Smooth muscle cell (in vitro differentiated cells): Measurements from ENCODE around the gene CLDND1. TPM values are rescaled to one million over a fixed set of nuclear protein-coding genes. Genes with fewer than 3 reads are reported as not detected.

Experiments
- DNase-seq: peaks from one replicate; lab custom pipeline; 2025; ENCODE audit not compliant: unreplicated experiment; lab: John Stamatoyannopoulos, UW
- H2AFZ ChIP-seq: fragments of 200-600 bp; sonication (generic); 2 replicates; pipeline ENCODE4 v1.6.0; 2016; ENCODE audit warnings: antibody characterized with exemption, low read depth, mild to moderate bottlenecking
- H3F3A ChIP-seq: fragments of 200-600 bp; sonication (generic); 2 replicates; pipeline ENCODE4 v1.6.0; 2017; ENCODE audit warnings: antibody characterized with exemption, low read depth
- H3K27ac ChIP-seq: fragments of 200-600 bp; sonication (generic); 2 replicates; pipeline ENCODE4 v1.5.1; 2016; ENCODE audit warnings: low read depth, mild to moderate bottlenecking
- H3K27me3 ChIP-seq: fragments of 200-600 bp; sonication (generic); 2 replicates; pipeline ENCODE4 v1.6.1; 2016; ENCODE audit warnings: low read depth, mild to moderate bottlenecking
- H3K36me3 ChIP-seq: fragments of 200-600 bp; sonication (generic); 2 replicates; pipeline ENCODE4 v1.5.1; 2016; ENCODE audit warnings: low read depth
- H3K4me1 ChIP-seq: fragments of 200-600 bp; sonication (generic); 2 replicates; pipeline ENCODE4 v1.5.1; 2016; ENCODE audit warnings: low read depth
- H3K4me2 ChIP-seq: fragments of 200-600 bp; sonication (generic); 2 replicates; pipeline ENCODE4 v1.6.0; 2016; ENCODE audit warnings: mild to moderate bottlenecking
- H3K4me3 ChIP-seq: fragments of 200-600 bp; sonication (generic); 2 replicates; pipeline ENCODE4 v1.5.1; 2016; ENCODE audit warnings: mild to moderate bottlenecking
- H3K79me2 ChIP-seq: fragments of 200-600 bp; sonication (generic); 2 replicates; pipeline ENCODE4 v1.6.0; 2016; ENCODE audit warnings: low read depth, mild to moderate bottlenecking
- H3K9ac ChIP-seq: fragments of 200-600 bp; sonication (generic); 2 replicates; pipeline ENCODE4 v1.6.0; 2016; ENCODE audit warnings: low read depth
- H3K9me3 ChIP-seq: fragments of 200-600 bp; sonication (generic); replicated peaks from 2 replicates; pipeline ENCODE4 v1.5.1; 2016; ENCODE audit warnings: low read depth
- H4K20me1 ChIP-seq: fragments of 200-600 bp; sonication (generic); 2 replicates; pipeline ENCODE4 v1.6.0; 2016; ENCODE audit warnings: low read depth
- CTCF ChIP-seq: fragments of 200-600 bp; sonication (generic); IDR thresholded peaks from 2 replicates; pipeline ENCODE4 v1.5.1; 2017; ENCODE audit warnings: borderline replicate concordance, mild to moderate bottlenecking, antibody characterized with exemption; ENCODE audit not compliant: insufficient read depth, poor library complexity, severe bottlenecking
- WGBS: methylation state at CpG from one replicate; pipeline ENCODE4 v1.1.7; 2016; ENCODE audit warnings: low lambda C conversion rate; 5-methylcytosine and 5-hydroxymethylcytosine counted together
- polyA plus RNA-seq: library from polyadenylated mRNA; unstranded; fragments of >200 nt; fragmentation: Nextera tagmentation; extraction: Ambion mirVana; gene quantifications from 2 replicates; pipeline ENCODE4 v1.2.1, GENCODE V29; 2016
- small RNA-seq: library from RNA; depleted of rRNA; stranded (forward); fragments of <200 nt; gene quantifications from one replicate; pipeline ENCODE3, GENCODE V24; 2014
- total RNA-seq: library from RNA; depleted of rRNA; stranded (reverse); fragments of >200 nt; gene quantifications from 2 replicates; pipeline ENCODE4 v1.2.3, GENCODE V29; 2014

CLDND1 gene
- total and polyA plus RNA-seq, 2 experiments from 2014 or later, result 111 to 161 TPM

DNA sequence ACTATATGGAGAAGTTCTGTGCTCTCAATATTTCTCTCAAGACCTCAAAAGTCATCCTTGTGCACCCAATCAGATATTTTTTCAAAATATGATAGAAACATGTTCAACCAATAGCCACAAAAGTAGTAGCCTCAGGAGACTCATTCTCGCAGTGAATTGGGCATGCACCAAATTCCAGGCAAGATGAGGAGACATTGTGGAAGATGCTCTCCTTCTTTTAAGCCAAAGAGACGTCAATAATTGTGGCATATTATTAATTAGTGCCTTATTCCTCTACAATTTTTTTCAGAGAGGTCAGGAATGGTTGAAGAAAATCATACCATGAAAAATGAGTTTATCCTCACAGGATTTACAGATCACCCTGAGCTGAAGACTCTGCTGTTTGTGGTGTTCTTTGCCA, 25.3 kb downstream of the CLDND1 start, which contains the start of gene OR5K2:
Gene OR5K2 (plus strand): TSS at position 301 of the 400 bp plus-strand sequence. CDS start 0 bp downstream, at position 301.
- H3K4me3 ChIP-seq, result no peak within 1 kb of the TSS
- TF ChIP-seq CTCF, result no peak
- no peaks in the 10 kb centered on the region for H4K20me1 ChIP-seq
- no peaks in the 10 kb centered on the region for H3K27me3 ChIP-seq
- whole genome bisulfite sequencing, result 88% methylated on average over 2 of the region's 2 CpGs
- DNase-seq, result no peak
- H3K27ac ChIP-seq, result no peak within 1 kb of the TSS
- no peaks in the 10 kb centered on the region for H3K9me3 ChIP-seq
- H3F3A ChIP-seq, result no peaks in the 10 kb centered on the region
- H2AFZ ChIP-seq, result no peak within 1 kb of the TSS
- H3K79me2 ChIP-seq, result no peaks in the 10 kb centered on the region
- H3K9ac ChIP-seq, result no peak within 1 kb of the TSS
- no peaks in the 10 kb centered on the region for H3K36me3 ChIP-seq
- H3K4me1 ChIP-seq, result no peaks in the 10 kb centered on the region
- H3K4me2 ChIP-seq, result no peak within 1 kb of the TSS

DNA sequence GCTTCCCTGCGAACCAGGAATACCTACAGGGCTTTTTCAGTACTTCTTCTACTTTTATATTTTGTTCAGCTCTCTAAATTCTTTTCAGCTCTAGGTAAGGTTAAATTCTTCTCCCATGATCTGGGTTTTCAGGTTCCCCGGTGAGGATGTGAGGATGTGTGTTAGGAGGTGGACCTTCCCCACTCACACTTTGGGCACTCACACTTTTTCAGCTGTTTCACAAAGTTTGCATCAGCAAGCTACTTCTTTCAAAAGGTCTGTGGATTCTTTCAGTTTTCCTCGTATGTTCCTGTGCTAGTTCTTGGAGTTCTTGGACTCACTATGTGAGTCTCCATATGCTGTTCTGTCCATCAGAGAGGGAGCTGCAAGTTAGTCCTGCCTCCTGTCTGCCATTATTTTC, 39.1 kb downstream of the CLDND1 start:
- Histone ChIP-seq H3K4me3 (no peak overlapping the region), H3K4me1 (no peaks in the 10 kb centered on the region), H3K4me2 (no peak overlapping the region), H2AFZ (no peak overlapping the region), H3K79me2 (no peaks in the 10 kb centered on the region), H3K27ac (peak overlapping the region; percentile 47), H3F3A (no peaks in the 10 kb centered on the region), H3K9me3 (no peaks in the 10 kb centered on the region), H4K20me1 (no peaks in the 10 kb centered on the region), H3K9ac (no peak overlapping the region), H3K36me3 (no peaks in the 10 kb centered on the region), H3K27me3 (no peaks in the 10 kb centered on the region)
- DNase-seq, result no peak
- no peak for TF ChIP-seq CTCF
- WGBS, result 78% methylated on average over 3 of the region's 3 CpGs

GRCh38 chr3:98482717-98483482, 39.8 kb downstream of the CLDND1 start:
- H3K9ac ChIP-seq, result no peak overlapping the region
- H4K20me1 ChIP-seq, result no peaks in the 10 kb centered on the region
- no peaks in the 10 kb centered on the region for H3K79me2 ChIP-seq
- no peaks in the 10 kb centered on the region for H3K36me3 ChIP-seq
- H3K4me2 ChIP-seq, result no peak overlapping the region
- H2AFZ ChIP-seq, result no peak overlapping the region
- H3K27me3 ChIP-seq, result no peaks in the 10 kb centered on the region
- no peaks in the 10 kb centered on the region for H3K9me3 ChIP-seq
- no peaks in the 10 kb centered on the region for H3K4me1 ChIP-seq
- no peak for TF ChIP-seq CTCF
- no peaks in the 10 kb centered on the region for H3F3A ChIP-seq
- H3K27ac ChIP-seq, result peak overlapping the region; percentile 47
- no peak for DNase-seq
- no peak overlapping the region for H3K4me3 ChIP-seq
- WGBS, result 48% methylated on average over 3 of the region's 3 CpGs

Small RNA genes lying within 50 kb of the gene (small RNA-seq; reads per million reads assigned to genes)
- not detected for gene RPL38P4

Other genes with a start within 250 kb of the CLDND1 start
- gene OR5H2, start 240.4 kb downstream of the CLDND1 start, total RNA-seq, result not detected in 2 replicates
- gene OR5H2, start 240.4 kb downstream of the CLDND1 start, polyA plus RNA-seq, result not detected in 2 replicates
- gene OR5K4, start 169.0 kb downstream of the CLDND1 start, total RNA-seq, result not detected in 2 replicates
- gene OR5K4, start 169.0 kb downstream of the CLDND1 start, polyA plus RNA-seq, result not detected in 2 replicates
- gene OR5K3, start 132.2 kb downstream of the CLDND1 start, total RNA-seq, result not detected in 2 replicates
- gene OR5K3, start 132.2 kb downstream of the CLDND1 start, polyA plus RNA-seq, result not detected in 2 replicates
- not detected in 2 replicates for gene OR5K1, start 59.7 kb downstream of the CLDND1 start, total RNA-seq
- gene OR5K1, start 59.7 kb downstream of the CLDND1 start, polyA plus RNA-seq, result 0.05 TPM in 1 of 2 replicates, not detected in the other
- gene OR5K2, start 25.2 kb downstream of the CLDND1 start, total RNA-seq, result not detected in 2 replicates
- not detected in 2 replicates for gene OR5K2, start 25.2 kb downstream of the CLDND1 start, polyA plus RNA-seq
- gene GPR15, start 9.1 kb upstream of the CLDND1 start, total RNA-seq, result not detected in 2 replicates
- not detected in 2 replicates for gene GPR15, start 9.1 kb upstream of the CLDND1 start, polyA plus RNA-seq
- gene CPOX, start 70.7 kb upstream of the CLDND1 start, total RNA-seq, result 42.8 and 44.8 TPM in 2 replicates
- gene CPOX, start 70.7 kb upstream of the CLDND1 start, polyA plus RNA-seq, result 19.3 and 25.8 TPM in 2 replicates
- gene ST3GAL6, start 240.4 kb upstream of the CLDND1 start, total RNA-seq, result 29.4 and 40.7 TPM in 2 replicates
- 19.4 and 24.7 TPM in 2 replicates for gene ST3GAL6, start 240.4 kb upstream of the CLDND1 start, polyA plus RNA-seq